Glutamatergic neuron (in vitro differentiated cells): ENCODE measurements around the gene ATP6V0D1. TPM values are rescaled to one million over a fixed set of nuclear protein-coding genes. Genes with fewer than 3 reads are reported as not detected.

Experiments used
- DNase-seq: peaks from one replicate; pipeline ENCODE4 v3.0.0; 2022
- H3K27ac Mint-ChIP-seq: one replicate; pipeline ENCODE4 v1.8.0; 2020; ENCODE audit warnings: mild to moderate bottlenecking, mixed read lengths, inconsistent platforms; ENCODE audit not compliant: unreplicated experiment
- H3K27me3 Mint-ChIP-seq: one replicate; pipeline ENCODE4 v1.8.0; 2020; ENCODE audit warnings: mild to moderate bottlenecking, moderate library complexity, mixed read lengths, inconsistent platforms; ENCODE audit not compliant: unreplicated experiment
- H3K36me3 Mint-ChIP-seq: one replicate; pipeline ENCODE4 v1.8.0; 2020; ENCODE audit warnings: mild to moderate bottlenecking, mixed read lengths, inconsistent platforms; ENCODE audit not compliant: unreplicated experiment
- H3K4me1 Mint-ChIP-seq: one replicate; pipeline ENCODE4 v1.8.0; 2020; ENCODE audit warnings: mild to moderate bottlenecking, low read depth, mixed read lengths, inconsistent platforms; ENCODE audit not compliant: unreplicated experiment
- H3K4me3 Mint-ChIP-seq: one replicate; pipeline ENCODE4 v1.8.0; 2020; ENCODE audit warnings: mild to moderate bottlenecking, mixed read lengths, inconsistent platforms; ENCODE audit not compliant: unreplicated experiment
- H3K9me3 Mint-ChIP-seq: one replicate; pipeline ENCODE4 v1.8.0; 2020; ENCODE audit warnings: mild to moderate bottlenecking, moderate library complexity, mixed read lengths, inconsistent platforms; ENCODE audit not compliant: unreplicated experiment
- CTCF ChIP-seq: fragments of 200-600 bp; sonication (generic); IDR thresholded peaks from one replicate; pipeline ENCODE4 v1.5.0; 2021; ENCODE audit not compliant: partially characterized antibody, unreplicated experiment
- total RNA-seq: library from RNA; stranded (reverse); fragmentation: NEBNext Ultra II Directional; extraction: Animal tissue kit (Norgen Biotek cat#: 25700); gene quantifications from one replicate; pipeline ENCODE4 v1.2.1, GENCODE V29; 2021; ENCODE audit not compliant: unreplicated experiment

Gene ATP6V0D1
- total RNA-seq, 1 donor from 2014 or later = 111 TPM

- H3K4me1 Mint-ChIP-seq = peaks cover 24% of the 10 kb centered on the region
- DNase-seq = no peak
- peaks cover 3% of the 10 kb centered on the region for H3K9me3 Mint-ChIP-seq
- H3K36me3 Mint-ChIP-seq = no peaks in the 10 kb centered on the region
- H3K4me3 Mint-ChIP-seq = no peak overlapping the region
- no peak for TF ChIP-seq CTCF
- peaks cover 2% of the 10 kb centered on the region for H3K27me3 Mint-ChIP-seq
- no peak overlapping the region for H3K27ac Mint-ChIP-seq
Measured at GRCh38 chr16:67462279-67462655, 18.7 kb downstream of the ATP6V0D1 start.

GRCh38 chr16:67461600-67462278 is 19.2 kb downstream of the ATP6V0D1 start:
- H3K27ac Mint-ChIP-seq = no peak overlapping the region
- no peak for DNase-seq
- no peaks in the 10 kb centered on the region for H3K36me3 Mint-ChIP-seq
- peaks cover 30% of the 10 kb centered on the region for H3K4me1 Mint-ChIP-seq
- TF ChIP-seq CTCF = no peak
- H3K9me3 Mint-ChIP-seq = peaks cover 3% of the 10 kb centered on the region
- peaks cover 5% of the 10 kb centered on the region for H3K27me3 Mint-ChIP-seq
- H3K4me3 Mint-ChIP-seq = no peak overlapping the region

- Mint-ChIP-seq H3K4me3 (no peak overlapping the region), H3K36me3 (no peaks in the 10 kb centered on the region), H3K27me3 (peaks cover 5% of the 10 kb centered on the region), H3K4me1 (peaks cover 33% of the 10 kb centered on the region), H3K9me3 (peaks cover 5% of the 10 kb centered on the region), H3K27ac (no peak overlapping the region)
- no peak for DNase-seq
- TF ChIP-seq CTCF = no peak
Measured at GRCh38 chr16:67460961-67461360, 20.0 kb downstream of the ATP6V0D1 start.

- no peak for TF ChIP-seq CTCF
- Mint-ChIP-seq H3K27me3 (peaks cover 3% of the 10 kb centered on the region), H3K4me3 (no peak overlapping the region), H3K4me1 (peaks cover 34% of the 10 kb centered on the region), H3K27ac (peak overlapping the region; percentile 29), H3K9me3 (peaks cover 5% of the 10 kb centered on the region), H3K36me3 (no peaks in the 10 kb centered on the region)
- no peak for DNase-seq
Measured at GRCh38 chr16:67460168-67460567, 20.8 kb downstream of the ATP6V0D1 start.

GRCh38 chr16:67459861-67460150 is 21.2 kb downstream of the ATP6V0D1 start:
- Mint-ChIP-seq H3K9me3 (peaks cover 5% of the 10 kb centered on the region), H3K4me3 (no peak overlapping the region), H3K27ac (peak overlapping the region; percentile 29), H3K36me3 (no peaks in the 10 kb centered on the region), H3K27me3 (peaks cover 3% of the 10 kb centered on the region), H3K4me1 (peaks cover 34% of the 10 kb centered on the region)
- no peak for TF ChIP-seq CTCF
- DNase-seq = no peak
